GM19328 (cell line): ENCODE data around the gene MEGF11.
A peak's percentile ranks its signal among the peaks of the same experiment; 100 is the strongest.

ENCODE experiments used
- ATAC-seq: cut with Tn5 transposase; IDR thresholded peaks from one replicate; pipeline ENCODE4 v1.9.1; 2021; ENCODE audit warnings: mild to moderate bottlenecking, moderate library complexity; ENCODE audit not compliant: unreplicated experiment

Gene MEGF11

GRCh38 chr15:66178531-66178910 is 75.0 kb downstream of the MEGF11 start:
- ATAC-seq, result no peak

GRCh38 chr15:66172324-66172980 is 81.1 kb downstream of the MEGF11 start:
- ATAC-seq, result no peak

GRCh38 chr15:66171841-66172240 is 81.7 kb downstream of the MEGF11 start:
- ATAC-seq, result no peak

- ATAC-seq, result no peak
Measured at GRCh38 chr15:66170716-66171115, 82.8 kb downstream of the MEGF11 start.

- no peak for ATAC-seq
Measured at GRCh38 chr15:66170042-66170441, 83.5 kb downstream of the MEGF11 start.

GRCh38 chr15:66169625-66170024 is 83.9 kb downstream of the MEGF11 start:
- no peak for ATAC-seq

GRCh38 chr15:66169023-66169422 is 84.5 kb downstream of the MEGF11 start:
- ATAC-seq, result no peak

- ATAC-seq, result no peak
Measured at GRCh38 chr15:66167854-66168253, 85.7 kb downstream of the MEGF11 start.

- ATAC-seq, result no peak
Measured at GRCh38 chr15:66165856-66166255, 87.7 kb downstream of the MEGF11 start.

GRCh38 chr15:66164788-66165187 is 88.8 kb downstream of the MEGF11 start:
- ATAC-seq, result no peak

- ATAC-seq, result no peak
Measured at GRCh38 chr15:66163553-66163952, 90.0 kb downstream of the MEGF11 start.

- ATAC-seq, result no peak
Measured at GRCh38 chr15:66162286-66162685, 91.3 kb downstream of the MEGF11 start.

- ATAC-seq, result no peak
Measured at GRCh38 chr15:66161575-66162118, 91.9 kb downstream of the MEGF11 start.

GRCh38 chr15:66161108-66161507 is 92.4 kb downstream of the MEGF11 start:
- no peak for ATAC-seq

- ATAC-seq, result no peak
Measured at GRCh38 chr15:66157507-66157906, 96.0 kb downstream of the MEGF11 start.

- no peak for ATAC-seq
Measured at GRCh38 chr15:66156310-66156975, 97.1 kb downstream of the MEGF11 start.

GRCh38 chr15:66155065-66155464 is 98.5 kb downstream of the MEGF11 start:
- ATAC-seq, result no peak

- no peak for ATAC-seq
Measured at GRCh38 chr15:66154581-66154980, 99.0 kb downstream of the MEGF11 start.

GRCh38 chr15:66153549-66154415 is 99.8 kb downstream of the MEGF11 start:
- peak; percentile 72 for ATAC-seq

- no peak for ATAC-seq
Measured at GRCh38 chr15:66152650-66153049, 100.9 kb downstream of the MEGF11 start.

- ATAC-seq, result no peak
Measured at GRCh38 chr15:66151809-66152208, 101.7 kb downstream of the MEGF11 start.
